Gastrocnemius medialis (tissue), 4 donors: Measurements from ENCODE around the gene EIF3M.

Experiments used
- POLR2A ChIP-seq, 2 donors: fragments of 450-650 bp; IDR thresholded peaks; one replicate each; pipeline ENCODE4 v1.6.1; 2017; ENCODE audit warnings: antibody characterized with exemption in 2 of 2, mild to moderate bottlenecking in 2 of 2, moderate library complexity in 2 of 2
- TF ChIP-seq, protein P1 (sequence below), 5 experiments: fragments of 450-650 bp in 3 of 5; fragments of 200-600 bp in 2 of 5; sonication (generic) in 2 of 5; IDR thresholded peaks in 4 of 5; conservative IDR thresholded peaks in 1 of 5; 1 replicate in 4 of 5; 2 replicates in 1 of 5; pipeline ENCODE4 v1.5.1; 2016 to 2019; ENCODE audit warnings: antibody characterized with exemption in 5 of 5, mild to moderate bottlenecking in 3 of 5, moderate library complexity in 3 of 5

- TF ChIP-seq, protein P1, sequence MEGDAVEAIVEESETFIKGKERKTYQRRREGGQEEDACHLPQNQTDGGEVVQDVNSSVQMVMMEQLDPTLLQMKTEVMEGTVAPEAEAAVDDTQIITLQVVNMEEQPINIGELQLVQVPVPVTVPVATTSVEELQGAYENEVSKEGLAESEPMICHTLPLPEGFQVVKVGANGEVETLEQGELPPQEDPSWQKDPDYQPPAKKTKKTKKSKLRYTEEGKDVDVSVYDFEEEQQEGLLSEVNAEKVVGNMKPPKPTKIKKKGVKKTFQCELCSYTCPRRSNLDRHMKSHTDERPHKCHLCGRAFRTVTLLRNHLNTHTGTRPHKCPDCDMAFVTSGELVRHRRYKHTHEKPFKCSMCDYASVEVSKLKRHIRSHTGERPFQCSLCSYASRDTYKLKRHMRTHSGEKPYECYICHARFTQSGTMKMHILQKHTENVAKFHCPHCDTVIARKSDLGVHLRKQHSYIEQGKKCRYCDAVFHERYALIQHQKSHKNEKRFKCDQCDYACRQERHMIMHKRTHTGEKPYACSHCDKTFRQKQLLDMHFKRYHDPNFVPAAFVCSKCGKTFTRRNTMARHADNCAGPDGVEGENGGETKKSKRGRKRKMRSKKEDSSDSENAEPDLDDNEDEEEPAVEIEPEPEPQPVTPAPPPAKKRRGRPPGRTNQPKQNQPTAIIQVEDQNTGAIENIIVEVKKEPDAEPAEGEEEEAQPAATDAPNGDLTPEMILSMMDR (IDR thresholded peaks at IDR 0.05 in 4 of 5, conservative IDR thresholded peaks at IDR 0.05 in 1 of 5), result no peak
- no peak for TF ChIP-seq POLR2A (IDR thresholded peaks at IDR 0.05)
Measured at GRCh38 chr11:32562839-32563599, 20.6 kb upstream of the EIF3M start.
